Measurements from ENCODE around the gene BRD4.

The BRD4 gene

DNA sequence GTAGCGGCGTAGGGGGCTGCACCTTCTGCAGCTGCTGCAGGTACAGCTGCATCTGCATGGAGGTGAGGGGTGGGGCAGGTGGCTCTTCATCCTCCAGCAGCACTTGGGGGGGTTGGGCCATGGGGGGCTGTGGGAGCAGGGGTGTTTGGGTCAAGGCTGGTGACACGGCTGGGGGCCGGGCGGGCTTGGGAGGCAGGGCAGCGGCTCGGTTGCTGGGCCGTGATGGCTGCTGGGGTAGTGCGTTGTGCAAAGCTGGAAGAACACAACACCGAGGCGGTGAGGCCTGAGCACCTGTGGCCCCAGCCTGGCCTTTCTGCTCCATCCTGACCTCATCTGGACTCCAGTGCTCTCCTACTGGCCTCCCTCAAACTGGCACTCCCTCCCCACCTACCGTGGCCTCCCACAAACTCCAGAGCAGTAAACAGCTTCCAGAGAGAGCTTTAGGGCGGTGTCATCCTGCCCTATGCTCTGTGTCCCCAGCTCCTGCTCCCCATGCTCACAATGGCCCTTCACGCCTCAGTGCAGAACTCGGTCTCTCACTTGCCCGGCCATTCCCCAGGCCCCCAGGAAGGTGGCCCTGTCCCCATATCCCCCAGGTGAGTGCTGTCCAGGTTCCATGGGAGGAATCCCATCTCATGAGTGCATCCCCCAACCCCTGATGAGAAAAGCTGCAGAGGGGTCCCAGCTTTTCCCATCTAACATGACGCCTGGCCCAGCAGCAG, 88.9 kb downstream of the BRD4 start:
- TF ChIP-seq, protein P1, sequence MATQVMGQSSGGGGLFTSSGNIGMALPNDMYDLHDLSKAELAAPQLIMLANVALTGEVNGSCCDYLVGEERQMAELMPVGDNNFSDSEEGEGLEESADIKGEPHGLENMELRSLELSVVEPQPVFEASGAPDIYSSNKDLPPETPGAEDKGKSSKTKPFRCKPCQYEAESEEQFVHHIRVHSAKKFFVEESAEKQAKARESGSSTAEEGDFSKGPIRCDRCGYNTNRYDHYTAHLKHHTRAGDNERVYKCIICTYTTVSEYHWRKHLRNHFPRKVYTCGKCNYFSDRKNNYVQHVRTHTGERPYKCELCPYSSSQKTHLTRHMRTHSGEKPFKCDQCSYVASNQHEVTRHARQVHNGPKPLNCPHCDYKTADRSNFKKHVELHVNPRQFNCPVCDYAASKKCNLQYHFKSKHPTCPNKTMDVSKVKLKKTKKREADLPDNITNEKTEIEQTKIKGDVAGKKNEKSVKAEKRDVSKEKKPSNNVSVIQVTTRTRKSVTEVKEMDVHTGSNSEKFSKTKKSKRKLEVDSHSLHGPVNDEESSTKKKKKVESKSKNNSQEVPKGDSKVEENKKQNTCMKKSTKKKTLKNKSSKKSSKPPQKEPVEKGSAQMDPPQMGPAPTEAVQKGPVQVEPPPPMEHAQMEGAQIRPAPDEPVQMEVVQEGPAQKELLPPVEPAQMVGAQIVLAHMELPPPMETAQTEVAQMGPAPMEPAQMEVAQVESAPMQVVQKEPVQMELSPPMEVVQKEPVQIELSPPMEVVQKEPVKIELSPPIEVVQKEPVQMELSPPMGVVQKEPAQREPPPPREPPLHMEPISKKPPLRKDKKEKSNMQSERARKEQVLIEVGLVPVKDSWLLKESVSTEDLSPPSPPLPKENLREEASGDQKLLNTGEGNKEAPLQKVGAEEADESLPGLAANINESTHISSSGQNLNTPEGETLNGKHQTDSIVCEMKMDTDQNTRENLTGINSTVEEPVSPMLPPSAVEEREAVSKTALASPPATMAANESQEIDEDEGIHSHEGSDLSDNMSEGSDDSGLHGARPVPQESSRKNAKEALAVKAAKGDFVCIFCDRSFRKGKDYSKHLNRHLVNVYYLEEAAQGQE (IDR thresholded peaks at IDR 0.05; ENCODE audit: insufficient read depth in 1 of 2, low read depth in 2 of 2, low read length in 2 of 2) = no peak
- no peak for TF ChIP-seq FOXP2 (optimal IDR thresholded peaks at IDR 0.05; ENCODE audit: borderline replicate concordance, extremely low read depth, extremely low read length, insufficient read depth)

DNA sequence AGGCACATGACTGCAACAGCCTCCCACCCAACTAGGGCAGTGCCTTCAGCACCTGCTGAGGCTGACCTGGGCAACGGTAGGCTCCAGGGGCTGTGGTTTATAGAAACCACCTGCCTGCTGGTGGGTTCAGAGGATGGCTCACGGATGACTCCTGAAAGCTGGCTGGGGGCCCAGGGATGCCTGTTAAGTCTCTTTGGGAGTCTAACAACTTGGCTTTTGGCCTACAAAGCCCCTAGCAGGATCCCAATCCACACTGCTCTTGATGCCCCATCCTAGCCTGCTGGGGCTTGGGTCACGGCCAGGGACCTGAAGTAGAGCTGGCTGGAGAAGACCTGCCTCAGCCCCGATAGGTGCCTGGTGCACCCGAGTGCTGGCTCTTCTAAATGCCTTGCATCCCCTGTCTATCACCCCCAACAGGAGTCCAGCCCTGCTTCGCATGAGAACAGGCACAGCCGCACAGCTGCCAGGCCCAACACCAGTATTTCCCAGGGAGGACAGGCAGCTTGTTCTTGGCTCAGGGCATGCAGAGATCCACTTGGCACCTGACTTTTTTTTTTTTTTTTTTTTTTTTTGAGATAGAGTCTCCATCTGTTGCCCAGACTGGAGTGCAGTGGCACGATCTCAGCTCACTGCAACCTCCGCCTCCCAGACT, 91.0 kb downstream of the BRD4 start:
- TF ChIP-seq SIN3A (IDR thresholded peaks at IDR 0.05; ENCODE audit: borderline replicate concordance, insufficient read depth, low read length) = no peak
- TF ChIP-seq FOXP2 (optimal IDR thresholded peaks at IDR 0.05; ENCODE audit: borderline replicate concordance, extremely low read depth, extremely low read length, insufficient read depth) = no peak

DNA sequence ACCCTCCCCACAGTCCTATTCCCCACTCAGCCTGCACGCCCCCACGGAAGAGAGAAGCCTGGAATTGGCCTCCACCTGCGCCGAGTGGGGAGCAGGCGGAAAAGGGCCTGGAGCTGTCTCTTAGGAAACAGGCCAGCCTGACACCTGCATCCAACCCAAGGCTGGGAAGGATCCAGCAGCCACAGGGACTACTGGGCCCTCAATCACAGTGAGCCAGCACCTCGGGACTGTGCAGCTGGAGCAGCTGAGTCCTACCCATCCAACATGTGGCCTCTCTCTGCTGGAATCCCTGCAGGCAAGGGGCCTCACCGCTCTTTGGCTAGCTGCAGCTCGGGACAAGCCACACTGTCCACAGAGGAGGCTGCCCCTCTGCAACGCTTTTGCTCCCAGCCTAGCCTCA, 91.8 kb downstream of the BRD4 start:
- TF ChIP-seq TAF1 (IDR thresholded peaks at IDR 0.05; ENCODE audit: borderline replicate concordance, insufficient read depth, low read length) (no peak), SIN3A (IDR thresholded peaks at IDR 0.05; ENCODE audit: borderline replicate concordance, insufficient read depth, low read length) (no peak), FOXP2 (optimal IDR thresholded peaks at IDR 0.05; ENCODE audit: borderline replicate concordance, extremely low read depth, extremely low read length, insufficient read depth) (no peak), POLR2AphosphoS5 (IDR thresholded peaks at IDR 0.05; ENCODE audit: low read depth, low read length) (no peak)
- TF ChIP-seq, protein P1 (IDR thresholded peaks at IDR 0.05; ENCODE audit: insufficient read depth in 1 of 2, low read depth in 2 of 2, low read length in 2 of 2) = no peak

DNA sequence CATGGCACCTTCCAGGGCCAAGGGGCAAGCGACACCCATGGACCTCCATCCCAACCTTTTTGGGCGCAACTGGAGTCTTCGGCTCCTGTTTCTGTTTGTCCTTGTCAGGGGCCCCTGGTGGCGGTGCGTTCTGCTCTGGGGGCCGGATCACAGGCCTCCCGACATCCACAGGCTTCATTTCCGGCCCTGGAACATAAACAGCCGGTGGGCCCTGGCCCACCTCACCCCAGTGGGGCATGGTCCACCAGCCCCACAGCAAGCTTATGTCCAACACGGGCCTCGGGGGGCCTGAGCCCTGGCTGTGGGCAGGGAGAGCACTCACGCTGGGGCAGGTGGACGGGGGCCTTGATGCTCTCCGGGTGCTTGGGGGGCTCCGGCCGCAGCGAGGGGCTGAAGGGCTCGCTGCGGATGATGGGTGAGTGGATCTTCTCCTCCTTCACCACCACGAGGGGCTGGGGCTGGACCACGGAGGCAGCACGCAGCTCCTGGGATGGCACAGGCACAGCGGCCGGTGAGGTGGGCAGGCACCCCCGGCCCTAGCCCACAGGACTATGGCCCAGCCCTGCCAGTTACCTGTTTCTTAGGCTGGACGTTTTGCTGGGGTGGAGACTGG, 92.9 kb downstream of the BRD4 start:
- TF ChIP-seq SIN3A (IDR thresholded peaks at IDR 0.05; ENCODE audit: borderline replicate concordance, insufficient read depth, low read length) (no peak), POLR2AphosphoS5 (IDR thresholded peaks at IDR 0.05; ENCODE audit: low read depth, low read length) (no peak), FOXP2 (optimal IDR thresholded peaks at IDR 0.05; ENCODE audit: borderline replicate concordance, extremely low read depth, extremely low read length, insufficient read depth) (no peak), TAF1 (IDR thresholded peaks at IDR 0.05; ENCODE audit: borderline replicate concordance, insufficient read depth, low read length) (no peak)
- TF ChIP-seq, protein P1 (IDR thresholded peaks at IDR 0.05; ENCODE audit: insufficient read depth in 1 of 2, low read depth in 2 of 2, low read length in 2 of 2) = no peak

DNA sequence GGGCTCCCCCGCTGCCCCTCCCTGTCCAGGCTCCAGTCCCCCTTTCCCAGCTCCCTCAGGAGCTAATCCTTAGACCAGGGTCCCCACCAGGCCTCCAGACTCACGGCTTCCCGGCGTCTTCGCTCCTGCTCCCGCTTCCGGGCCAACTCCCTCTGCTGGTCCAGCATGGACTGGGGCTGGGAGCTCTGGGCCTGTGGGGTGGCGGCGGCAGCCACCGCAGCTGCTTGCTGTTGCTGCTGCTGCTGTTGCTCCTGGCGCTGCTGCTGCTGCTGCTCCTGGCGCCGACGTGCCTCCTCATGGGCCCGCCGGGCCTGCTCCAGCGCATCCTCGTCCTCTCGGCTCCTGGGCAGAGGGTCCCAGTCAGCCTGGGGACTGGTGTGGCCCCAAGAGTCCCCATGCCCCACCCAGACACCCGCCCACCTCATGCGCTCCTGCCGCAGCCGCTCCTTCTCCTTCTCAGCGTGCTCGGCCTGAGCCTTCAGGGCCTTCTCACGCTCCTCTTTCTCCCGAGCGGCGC, 93.6 kb downstream of the BRD4 start:
- TF ChIP-seq, protein P1 (IDR thresholded peaks at IDR 0.05; ENCODE audit: insufficient read depth in 1 of 2, low read depth in 2 of 2, low read length in 2 of 2) = no peak
- TF ChIP-seq FOXP2 (optimal IDR thresholded peaks at IDR 0.05; ENCODE audit: borderline replicate concordance, extremely low read depth, extremely low read length, insufficient read depth) (no peak), TAF1 (IDR thresholded peaks at IDR 0.05; ENCODE audit: borderline replicate concordance, insufficient read depth, low read length) (no peak), SIN3A (IDR thresholded peaks at IDR 0.05; ENCODE audit: borderline replicate concordance, insufficient read depth, low read length) (no peak), POLR2AphosphoS5 (IDR thresholded peaks at IDR 0.05; ENCODE audit: low read depth, low read length) (no peak)
